Activated naive CD4-positive, alpha-beta T cell treated with anti-CD3 and anti-CD28 coated beads, Interleukin-2, amount 10 ng/mL, durations not matched to agents 7 days and 5 days (primary cell): ENCODE data around the gene CYTH3.
"Not testable (repeated sequence)": the region's sequence is repeated elsewhere in the genome, so short reads cannot be mapped to it uniquely, and the experiment has no call there.

ENCODE experiments used
- CTCF ChIA-PET: fragments of 350-600 bp; sonication (Branson Sonifier 250); formaldehyde crosslinking; loops from one replicate; lab custom pipeline; 2021; ENCODE audit warnings: antibody characterized with exemption; lab: Charles Lee
- DNase-seq: peaks from one replicate; pipeline ENCODE4 v3.0.0-alpha.2; 2020
- H3K27ac Mint-ChIP-seq: one replicate; pipeline ENCODE4 v1.8.0; 2021; ENCODE audit warnings: mild to moderate bottlenecking, moderate library complexity, mixed read lengths
- H3K27me3 Mint-ChIP-seq: one replicate; pipeline ENCODE4 v1.8.0; 2021; ENCODE audit warnings: mild to moderate bottlenecking, mixed read lengths
- H3K36me3 Mint-ChIP-seq: one replicate; pipeline ENCODE4 v1.8.0; 2021; ENCODE audit warnings: mixed read lengths
- H3K4me1 Mint-ChIP-seq: one replicate; pipeline ENCODE4 v1.8.0; 2021; ENCODE audit warnings: mixed read lengths
- H3K4me3 Mint-ChIP-seq: one replicate; pipeline ENCODE4 v1.8.0; 2021; ENCODE audit warnings: mild to moderate bottlenecking, moderate library complexity, mixed read lengths
- H3K9me3 Mint-ChIP-seq: one replicate; pipeline ENCODE4 v1.8.0; 2021; ENCODE audit warnings: mixed read lengths

The CYTH3 gene

DNA sequence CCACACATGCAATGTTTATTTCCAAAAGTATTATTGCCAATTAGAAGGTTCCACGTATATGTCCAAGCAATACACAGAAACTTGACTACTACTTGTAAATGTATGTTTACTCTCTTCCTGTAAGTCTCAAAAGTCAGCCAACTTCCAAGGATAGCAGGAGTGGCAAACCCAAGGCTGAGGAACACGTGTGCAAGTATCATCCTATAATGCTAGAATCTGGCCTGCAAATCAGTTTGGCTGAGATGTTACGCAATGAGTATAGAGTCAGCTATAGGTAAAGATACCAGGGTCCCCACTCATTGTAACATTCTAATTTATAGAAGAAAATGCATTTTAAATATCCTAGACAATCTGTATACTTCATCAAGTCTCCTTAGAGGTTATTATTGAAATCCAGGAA is 34.7 kb downstream of the CYTH3 start:
- DNase-seq = no peak
- H3K36me3 Mint-ChIP-seq = no peaks in the 10 kb centered on the region
- H3K27ac Mint-ChIP-seq = no peak overlapping the region
- H3K9me3 Mint-ChIP-seq = no peaks in the 10 kb centered on the region
- no peak overlapping the region for H3K4me3 Mint-ChIP-seq
- peaks cover 10% of the 10 kb centered on the region for H3K27me3 Mint-ChIP-seq
- CTCF ChIA-PET = no interaction called here
- peaks cover 16% of the 10 kb centered on the region for H3K4me1 Mint-ChIP-seq

DNA sequence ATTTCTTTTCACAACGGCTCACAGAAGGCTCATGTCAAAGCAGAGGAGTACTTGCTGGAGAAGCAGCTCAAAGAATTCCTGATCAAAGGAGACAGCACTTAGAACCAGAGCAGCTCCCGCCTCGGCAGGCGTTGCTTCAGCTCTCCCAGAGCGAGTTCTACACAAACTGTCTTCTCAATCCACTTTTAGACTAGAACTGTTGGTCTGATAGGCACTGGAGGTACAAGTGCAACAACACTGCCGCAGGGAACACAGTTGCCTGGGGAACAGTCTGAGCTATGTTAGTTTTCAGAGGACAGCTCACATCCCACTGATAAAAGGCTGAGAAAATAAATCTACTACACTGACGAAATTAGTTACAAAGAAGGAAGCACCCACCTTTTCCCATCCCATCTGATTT is 35.4 kb downstream of the CYTH3 start:
- Mint-ChIP-seq H3K36me3 (no peaks in the 10 kb centered on the region), H3K27me3 (peaks cover 17% of the 10 kb centered on the region), H3K9me3 (no peaks in the 10 kb centered on the region), H3K27ac (no peak overlapping the region), H3K4me3 (no peak overlapping the region), H3K4me1 (peaks cover 23% of the 10 kb centered on the region)
- no peak for DNase-seq
- CTCF ChIA-PET = no interaction called here

DNA sequence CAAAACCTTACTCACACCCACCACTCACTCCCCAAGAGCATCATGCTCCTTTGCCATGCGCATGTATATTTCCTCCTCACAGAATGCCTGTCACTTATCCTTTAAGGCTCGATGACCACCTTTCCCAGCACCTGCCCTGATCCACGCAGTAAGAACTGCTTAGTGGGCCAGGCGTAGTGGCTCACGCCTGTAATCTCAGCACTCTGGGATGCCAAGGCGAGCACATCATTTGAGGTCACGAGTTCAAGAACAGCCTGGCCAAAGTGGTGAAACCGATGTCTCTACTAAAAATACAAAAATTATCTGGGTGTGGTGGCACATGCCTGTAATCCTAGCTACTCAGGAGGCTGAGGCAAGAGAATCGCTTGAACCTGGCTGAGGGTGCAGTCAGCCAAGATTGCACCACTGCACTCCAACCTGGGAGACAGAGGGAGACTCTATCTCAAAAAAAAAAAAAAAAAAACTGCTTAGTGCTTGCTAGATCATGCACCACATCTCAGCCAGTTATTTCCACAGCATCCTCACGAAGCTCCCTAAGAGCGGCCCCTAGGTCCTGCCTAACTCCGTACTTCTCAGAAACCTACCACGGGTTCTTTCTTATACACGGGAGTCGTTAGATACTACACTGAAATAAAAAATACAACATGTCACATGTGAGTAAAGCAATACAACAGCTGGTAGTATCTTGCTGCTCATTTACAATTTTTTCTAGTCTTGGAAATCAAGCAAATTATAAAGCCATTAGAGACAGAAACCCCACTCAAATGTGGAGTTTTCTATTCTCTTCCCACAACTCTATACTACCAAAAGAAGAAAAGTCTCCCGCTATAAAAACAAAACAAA is 37.2 kb downstream of the CYTH3 start:
- H3K27me3 Mint-ChIP-seq = peaks cover 27% of the 10 kb centered on the region
- H3K4me1 Mint-ChIP-seq = peaks cover 26% of the 10 kb centered on the region
- no peaks in the 10 kb centered on the region for H3K36me3 Mint-ChIP-seq
- H3K9me3 Mint-ChIP-seq = no peaks in the 10 kb centered on the region
- H3K4me3 Mint-ChIP-seq = no peak overlapping the region
- CTCF ChIA-PET = interaction anchor here (0.7 kb wide), 2 partner anchors 76 to 88 kb away, joined by 3 read pairs; no protein-coding TSS in a partner anchor
- H3K27ac Mint-ChIP-seq = no peak overlapping the region
- no peak for DNase-seq

DNA sequence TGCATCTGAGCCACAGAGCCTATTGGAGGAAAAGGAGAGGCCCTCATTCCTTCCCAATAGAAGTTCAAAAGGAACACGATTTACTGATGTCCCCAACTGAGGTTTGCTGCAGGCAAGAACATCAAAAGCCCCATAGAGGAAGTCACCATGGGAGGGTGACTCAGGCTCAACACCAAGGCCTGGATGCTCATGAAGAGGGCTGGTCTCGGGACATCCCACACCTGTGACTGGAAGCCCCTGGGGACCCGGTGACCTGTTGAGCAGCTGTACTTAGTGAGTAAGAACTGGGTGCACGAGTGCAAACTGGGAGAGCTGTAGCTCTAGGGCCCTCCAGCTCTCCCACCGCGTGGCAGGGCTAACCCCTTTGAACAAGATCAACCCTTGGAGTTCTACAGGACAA is 38.0 kb downstream of the CYTH3 start:
- Mint-ChIP-seq H3K4me1 (peaks cover 26% of the 10 kb centered on the region), H3K9me3 (no peaks in the 10 kb centered on the region), H3K27me3 (peaks cover 32% of the 10 kb centered on the region), H3K27ac (no peak overlapping the region), H3K36me3 (no peaks in the 10 kb centered on the region), H3K4me3 (no peak overlapping the region)
- CTCF ChIA-PET = no interaction called here
- no peak for DNase-seq

DNA sequence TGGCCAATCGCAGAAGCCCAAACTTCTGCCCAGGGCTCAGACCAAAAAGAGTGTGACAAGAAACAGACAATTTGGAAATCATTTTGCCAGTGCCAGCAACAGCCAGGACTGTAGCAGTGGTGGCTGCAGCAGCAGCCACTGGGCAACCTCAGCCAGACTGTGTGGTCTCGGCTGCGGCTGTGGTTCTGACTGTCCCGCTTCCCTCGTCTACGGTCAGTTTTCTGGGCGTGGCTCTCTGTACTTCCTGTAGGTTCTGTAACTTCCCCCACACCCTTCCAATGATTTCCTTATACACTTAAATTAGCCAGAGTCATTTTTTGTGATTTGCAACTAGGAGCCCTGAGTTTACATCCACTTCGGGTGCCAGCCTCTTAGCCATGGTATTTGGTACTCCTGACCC is 39.9 kb downstream of the CYTH3 start:
- Mint-ChIP-seq H3K36me3 (no peaks in the 10 kb centered on the region), H3K4me1 (peaks cover 33% of the 10 kb centered on the region), H3K4me3 (no peak overlapping the region), H3K9me3 (no peaks in the 10 kb centered on the region), H3K27ac (no peak overlapping the region), H3K27me3 (peaks cover 34% of the 10 kb centered on the region)
- no peak for DNase-seq
- CTCF ChIA-PET = no interaction called here

DNA sequence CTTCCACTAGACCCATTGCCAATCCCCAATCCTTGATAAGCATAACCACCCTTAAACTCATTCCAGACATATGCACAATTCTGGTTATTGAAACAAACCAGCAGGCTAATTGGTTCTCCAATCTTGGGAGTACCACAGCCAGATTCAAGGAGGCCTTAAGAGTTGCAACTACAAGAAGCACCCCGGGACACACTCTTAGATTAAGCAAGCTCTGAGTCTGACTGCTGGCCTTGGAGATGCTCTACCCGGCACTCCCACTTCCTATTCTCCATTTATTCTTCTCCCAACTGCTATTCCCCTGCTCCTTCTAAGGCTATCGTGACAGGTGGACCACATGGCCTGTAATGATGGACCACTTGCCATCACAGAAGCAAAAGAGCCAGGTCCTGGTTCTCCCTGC is 40.3 kb downstream of the CYTH3 start:
- Mint-ChIP-seq H3K36me3 (no peaks in the 10 kb centered on the region), H3K27me3 (peaks cover 34% of the 10 kb centered on the region), H3K27ac (no peak overlapping the region), H3K4me1 (peaks cover 33% of the 10 kb centered on the region), H3K9me3 (no peaks in the 10 kb centered on the region), H3K4me3 (no peak overlapping the region)
- CTCF ChIA-PET = no interaction called here
- DNase-seq = no peak

GRCh38 chr7:6231184-6231583 is 41.2 kb downstream of the CYTH3 start:
- Mint-ChIP-seq H3K27me3 (peaks cover 34% of the 10 kb centered on the region), H3K27ac (no peak overlapping the region), H3K9me3 (no peaks in the 10 kb centered on the region), H3K4me1 (peaks cover 33% of the 10 kb centered on the region), H3K36me3 (no peaks in the 10 kb centered on the region), H3K4me3 (no peak overlapping the region)
- no peak for DNase-seq
- CTCF ChIA-PET = no interaction called here

- H3K36me3 Mint-ChIP-seq, H3K9me3 Mint-ChIP-seq, H3K27ac Mint-ChIP-seq, H3K4me3 Mint-ChIP-seq, CTCF ChIA-PET, DNase-seq: not testable (repeated sequence)
- Mint-ChIP-seq H3K27me3 (peaks cover 32% of the 10 kb centered on the region), H3K4me1 (peaks cover 31% of the 10 kb centered on the region)
These were observed 43.1 kb downstream of the CYTH3 start for GRCh38 chr7:6229284-6229683.

GRCh38 chr7:6228361-6229229 is 43.8 kb downstream of the CYTH3 start:
- H3K27me3 Mint-ChIP-seq = peaks cover 28% of the 10 kb centered on the region
- H3K4me1 Mint-ChIP-seq = peaks cover 24% of the 10 kb centered on the region
- DNase-seq = no peak
- no peak overlapping the region for H3K27ac Mint-ChIP-seq
- CTCF ChIA-PET = no interaction called here
- H3K9me3 Mint-ChIP-seq = no peaks in the 10 kb centered on the region
- H3K4me3 Mint-ChIP-seq = no peak overlapping the region
- no peaks in the 10 kb centered on the region for H3K36me3 Mint-ChIP-seq

DNA sequence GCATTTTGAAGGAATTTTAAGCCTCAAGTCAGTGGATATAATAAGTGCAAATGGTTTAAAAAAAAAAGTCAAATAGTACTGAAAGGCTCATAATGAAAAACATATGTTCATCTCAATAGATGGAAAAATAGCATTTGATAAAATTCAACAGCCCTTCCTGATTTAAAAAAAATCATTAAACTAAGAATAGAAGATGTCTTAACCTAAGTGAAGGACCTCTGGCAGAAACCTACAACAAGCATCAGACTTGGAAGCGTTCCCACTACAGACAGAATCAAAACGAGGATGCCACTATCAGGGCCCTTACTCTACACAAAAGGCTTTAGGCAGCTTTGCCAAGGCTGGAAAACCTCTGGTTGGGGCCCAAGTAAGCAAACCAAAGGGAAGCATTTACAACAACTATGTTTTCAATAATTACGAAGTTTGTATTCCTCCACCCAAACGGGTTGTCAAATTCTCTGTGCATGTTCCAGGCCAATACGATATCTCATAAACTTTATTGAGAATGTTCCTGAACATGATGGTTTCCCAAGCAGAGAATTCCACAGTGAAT is 45.1 kb downstream of the CYTH3 start:
- DNase-seq = no peak
- Mint-ChIP-seq H3K4me3 (no peak overlapping the region), H3K27me3 (peaks cover 21% of the 10 kb centered on the region), H3K27ac (no peak overlapping the region), H3K9me3 (no peaks in the 10 kb centered on the region), H3K36me3 (no peaks in the 10 kb centered on the region), H3K4me1 (peaks cover 14% of the 10 kb centered on the region)
- CTCF ChIA-PET = no interaction called here

- no peak for DNase-seq
- CTCF ChIA-PET = no interaction called here
- Mint-ChIP-seq H3K27ac (no peak overlapping the region), H3K9me3 (no peaks in the 10 kb centered on the region), H3K27me3 (peaks cover 13% of the 10 kb centered on the region), H3K4me3 (no peak overlapping the region), H3K36me3 (no peaks in the 10 kb centered on the region), H3K4me1 (peaks cover 15% of the 10 kb centered on the region)
These were observed 46.1 kb downstream of the CYTH3 start for GRCh38 chr7:6226194-6226799.

GRCh38 chr7:6223411-6223810 is 49.0 kb downstream of the CYTH3 start:
- H3K27ac Mint-ChIP-seq, H3K9me3 Mint-ChIP-seq, DNase-seq, CTCF ChIA-PET, H3K4me3 Mint-ChIP-seq, H3K36me3 Mint-ChIP-seq, H3K27me3 Mint-ChIP-seq: not testable (repeated sequence)
- peaks cover 11% of the 10 kb centered on the region for H3K4me1 Mint-ChIP-seq

DNA sequence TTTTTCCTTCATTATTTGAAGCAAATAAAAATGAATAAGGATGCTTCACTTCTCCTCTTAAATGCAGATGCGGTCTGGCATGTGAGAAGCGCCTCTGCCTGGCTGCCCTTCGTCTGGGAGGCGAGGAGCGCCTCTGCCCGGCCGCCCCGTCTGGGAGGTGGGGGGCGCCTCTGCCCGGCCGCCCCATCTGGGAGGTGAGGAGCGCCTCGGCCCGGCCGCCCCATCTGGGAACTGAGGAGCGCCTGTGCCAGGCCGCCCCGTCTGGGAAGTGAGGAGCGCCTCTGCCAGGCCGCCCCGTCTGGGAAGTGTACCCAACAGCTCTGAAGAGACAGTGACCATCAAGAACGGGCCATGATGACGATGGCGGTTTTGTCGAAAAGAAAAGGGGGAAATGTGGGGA is 49.4 kb downstream of the CYTH3 start:
- H3K36me3 Mint-ChIP-seq, H3K27me3 Mint-ChIP-seq, H3K4me3 Mint-ChIP-seq, CTCF ChIA-PET, H3K27ac Mint-ChIP-seq, H3K4me1 Mint-ChIP-seq, DNase-seq, H3K9me3 Mint-ChIP-seq: not testable (repeated sequence)
